DMS114 treated with DMSO at 0.1 percent for 48 hours (cell line): Measurements from ENCODE around the gene NCS1.

Experiments used
- DNase-seq: peaks from one replicate; lab custom pipeline; 2025; ENCODE audit not compliant: unreplicated experiment; lab: John Stamatoyannopoulos, UW

NCS1 gene

GRCh38 chr9:130193531-130194377 is 21.6 kb downstream of the NCS1 start:
- no peak for DNase-seq

- no peak for DNase-seq
Observed at GRCh38 chr9:130194378-130194932, 22.3 kb downstream of the NCS1 start.

- DNase-seq = no peak
Observed at GRCh38 chr9:130195638-130196037, 23.4 kb downstream of the NCS1 start.

GRCh38 chr9:130196643-130197042 is 24.4 kb downstream of the NCS1 start:
- no peak for DNase-seq

- no peak for DNase-seq
Observed at GRCh38 chr9:130197386-130197785, 25.2 kb downstream of the NCS1 start.

- no peak for DNase-seq
Observed at GRCh38 chr9:130197888-130198287, 25.7 kb downstream of the NCS1 start.

GRCh38 chr9:130198501-130199179 is 26.4 kb downstream of the NCS1 start:
- no peak for DNase-seq

GRCh38 chr9:130199605-130200004 is 27.4 kb downstream of the NCS1 start:
- no peak for DNase-seq

GRCh38 chr9:130200038-130200849 is 28.0 kb downstream of the NCS1 start:
- DNase-seq = no peak

- DNase-seq = no peak
Observed at GRCh38 chr9:130201399-130201873, 29.2 kb downstream of the NCS1 start.

GRCh38 chr9:130201974-130202373 is 29.8 kb downstream of the NCS1 start:
- DNase-seq = no peak

GRCh38 chr9:130204341-130204740 is 32.1 kb downstream of the NCS1 start:
- DNase-seq = no peak

GRCh38 chr9:130204959-130205358 is 32.8 kb downstream of the NCS1 start:
- no peak for DNase-seq

- no peak for DNase-seq
Observed at GRCh38 chr9:130205912-130206311, 33.7 kb downstream of the NCS1 start.

- no peak for DNase-seq
Observed at GRCh38 chr9:130206579-130206978, 34.4 kb downstream of the NCS1 start.

GRCh38 chr9:130207241-130207992 is 35.2 kb downstream of the NCS1 start:
- no peak for DNase-seq

- DNase-seq = no peak
Observed at GRCh38 chr9:130208600-130209347, 36.6 kb downstream of the NCS1 start.

GRCh38 chr9:130209422-130209821 is 37.2 kb downstream of the NCS1 start:
- DNase-seq = no peak

GRCh38 chr9:130211548-130212226 is 39.5 kb downstream of the NCS1 start:
- no peak for DNase-seq
